ENCODE results near the gene DBT. TPM values are rescaled to one million over a fixed set of nuclear protein-coding genes. Genes with fewer than 3 reads are reported as not detected.

DBT gene
- total and polyA plus RNA-seq, 2 of the 13 experiments (the other 11 are each of a cell fraction or from before 2014, with no cell fraction given), result 3.3 to 10.2 TPM

GRCh38 chr1:100265931-100266740 is 16.5 kb upstream of the DBT start, which contains the start of gene RTCA (continued):
- TF ChIP-seq ZBTB46 (CRISPR knock-in tag; IDR thresholded peaks at IDR 0.05; ENCODE audit: borderline replicate concordance) (no peak), ZNF772 (CRISPR knock-in tag; IDR thresholded peaks at IDR 0.05) (no peak), ZNF550 (CRISPR knock-in tag; IDR thresholded peaks at IDR 0.05; ENCODE audit: borderline replicate concordance) (no peak), HMGA1 (CRISPR knock-in tag; conservative IDR thresholded peaks at IDR 0.05) (no peak), ZNF354B (CRISPR knock-in tag; IDR thresholded peaks at IDR 0.05) (no peak), ZNF652 (CRISPR knock-in tag; IDR thresholded peaks at IDR 0.05; ENCODE audit: borderline replicate concordance, low read depth) (no peak), PRDM4 (CRISPR knock-in tag; IDR thresholded peaks at IDR 0.05; ENCODE audit: borderline replicate concordance) (no peak), MAX (IDR thresholded peaks at IDR 0.05) (no peak; the same call in 1 of the 2 replicates), ZNF816 (CRISPR knock-in tag; IDR thresholded peaks at IDR 0.05; ENCODE audit: borderline replicate concordance) (0 out of 2 replicates have a peak, but pooled peaks have one; percentile 35), MATR3 (CRISPR knock-in tag; IDR thresholded peaks at IDR 0.05) (no peak), ZBTB21 (CRISPR knock-in tag; IDR thresholded peaks at IDR 0.05) (no peak), KLF6 (CRISPR knock-in tag; IDR thresholded peaks at IDR 0.05) (no peak; the same call in 1 of the 2 replicates), TBP (CRISPR knock-in tag; IDR thresholded peaks at IDR 0.05) (peak; percentile 24; the same call in 1 of the 2 replicates), ZNF737 (CRISPR knock-in tag; IDR thresholded peaks at IDR 0.05; ENCODE audit: borderline replicate concordance) (0 out of 2 replicates have a peak, but pooled peaks have one; percentile 37), SALL1 (CRISPR knock-in tag; IDR thresholded peaks at IDR 0.05) (peak; percentile 73; the same call in 1 of the 2 replicates), ESRRA (CRISPR knock-in tag; IDR thresholded peaks at IDR 0.05; ENCODE audit: low read depth) (no peak), ZNF275 (CRISPR knock-in tag; IDR thresholded peaks at IDR 0.05; ENCODE audit: borderline replicate concordance) (peak; percentile 61; the same call in 1 of the 2 replicates), ZNF749 (CRISPR knock-in tag; IDR thresholded peaks at IDR 0.05; ENCODE audit: borderline replicate concordance) (no peak), FOXP1 (IDR thresholded peaks at IDR 0.05) (no peak), FOXP1 (CRISPR knock-in tag; IDR thresholded peaks at IDR 0.05) (no peak), SPEN (CRISPR knock-in tag; IDR thresholded peaks at IDR 0.05; ENCODE audit: low read depth) (peak; percentile 70), E2F5 (CRISPR knock-in tag; conservative IDR thresholded peaks at IDR 0.05) (no peak), SOX6 (IDR thresholded peaks at IDR 0.05) (no peak), SOX6 (CRISPR knock-in tag; IDR thresholded peaks at IDR 0.05) (peak; percentile 31; the same call in 1 of the 2 replicates), JUND (CRISPR knock-in tag; IDR thresholded peaks at IDR 0.05) (no peak)
